ENCODE results near the gene AUH.

The AUH gene

GRCh38 chr9:91269907-91270491 is 91.7 kb downstream of the AUH start:
- Histone ChIP-seq H3K79me2 (ENCODE audit: insufficient read depth, low read depth) (no peaks in the 10 kb centered on the region), H3K27me3 (ENCODE audit: insufficient read depth, low read depth) (no peaks in the 10 kb centered on the region), H3K4me1 (ENCODE audit: low read depth, poor library complexity, severe bottlenecking) (peaks cover 25% of the 10 kb centered on the region), H3K27ac (no peak overlapping the region), H4K20me1 (ENCODE audit: insufficient read depth) (no peaks in the 10 kb centered on the region), H2AFZ (ENCODE audit: low read depth) (no peak overlapping the region), H3K4me2 (no peak overlapping the region), H3K4me3 (IDR thresholded peaks at IDR 0.05; ENCODE audit: insufficient read depth, low read depth, low read length) (no peak overlapping the region), H3K9ac (no peak overlapping the region), H3K36me3 (ENCODE audit: insufficient read depth) (no peaks in the 10 kb centered on the region)
- TF ChIP-seq CTCF (conservative IDR thresholded peaks at IDR 0.05; ENCODE audit: low read depth, low read length) = no peak

DNA sequence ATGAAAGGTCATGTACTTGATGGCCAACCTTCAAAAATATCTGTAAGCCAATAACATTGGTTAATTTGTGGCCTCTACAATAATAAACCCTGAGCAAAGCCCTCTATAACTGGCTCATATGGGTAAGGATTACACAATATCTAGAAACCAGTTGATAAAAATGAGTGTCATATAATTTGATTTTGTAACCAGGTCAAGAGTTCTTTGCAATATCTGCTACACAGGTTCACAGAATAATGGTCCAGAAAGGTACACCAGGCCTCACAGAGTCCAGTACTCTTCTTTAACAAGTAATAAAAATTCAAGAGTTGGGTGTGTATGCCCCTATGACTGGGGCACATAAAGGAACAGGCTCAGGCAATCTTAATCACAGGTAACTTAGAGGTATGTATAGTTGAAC is 95.3 kb downstream of the AUH start:
- Histone ChIP-seq H4K20me1 (ENCODE audit: insufficient read depth) (no peaks in the 10 kb centered on the region), H2AFZ (ENCODE audit: low read depth) (no peak overlapping the region), H3K9ac (no peak overlapping the region), H3K4me2 (no peak overlapping the region), H3K27ac (no peak overlapping the region), H3K4me1 (ENCODE audit: low read depth, poor library complexity, severe bottlenecking) (no peaks in the 10 kb centered on the region), H3K79me2 (ENCODE audit: insufficient read depth, low read depth) (no peaks in the 10 kb centered on the region), H3K4me3 (IDR thresholded peaks at IDR 0.05; ENCODE audit: insufficient read depth, low read depth, low read length) (no peak overlapping the region), H3K36me3 (ENCODE audit: insufficient read depth) (no peaks in the 10 kb centered on the region), H3K27me3 (ENCODE audit: insufficient read depth, low read depth) (no peaks in the 10 kb centered on the region)
- no peak for TF ChIP-seq CTCF (conservative IDR thresholded peaks at IDR 0.05; ENCODE audit: low read depth, low read length)

DNA sequence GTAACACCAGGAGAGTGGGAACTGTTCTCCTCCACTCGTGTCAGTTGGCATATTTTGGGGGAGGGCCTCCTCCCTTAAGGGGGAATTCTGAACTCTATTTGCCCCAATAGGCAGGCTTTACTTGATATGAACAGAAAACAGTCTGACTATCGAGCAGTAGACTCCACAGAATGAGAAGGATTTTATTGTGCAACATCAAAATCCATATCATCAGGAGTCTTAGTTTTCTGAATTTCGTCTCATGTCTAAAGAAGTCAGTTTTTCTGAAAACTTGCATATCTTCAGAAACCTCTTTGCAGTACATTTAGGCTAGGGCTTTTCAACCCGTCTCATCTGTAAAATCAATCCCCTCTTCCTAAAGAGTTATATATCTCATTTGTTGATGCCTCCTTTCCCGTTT is 96.2 kb downstream of the AUH start:
- Histone ChIP-seq H3K27me3 (ENCODE audit: insufficient read depth, low read depth) (no peaks in the 10 kb centered on the region), H4K20me1 (ENCODE audit: insufficient read depth) (no peaks in the 10 kb centered on the region), H3K4me1 (ENCODE audit: low read depth, poor library complexity, severe bottlenecking) (no peaks in the 10 kb centered on the region), H3K79me2 (ENCODE audit: insufficient read depth, low read depth) (no peaks in the 10 kb centered on the region), H3K4me3 (IDR thresholded peaks at IDR 0.05; ENCODE audit: insufficient read depth, low read depth, low read length) (no peak overlapping the region), H3K27ac (no peak overlapping the region), H3K9ac (no peak overlapping the region), H2AFZ (ENCODE audit: low read depth) (no peak overlapping the region), H3K4me2 (no peak overlapping the region), H3K36me3 (ENCODE audit: insufficient read depth) (no peaks in the 10 kb centered on the region)
- TF ChIP-seq CTCF (conservative IDR thresholded peaks at IDR 0.05; ENCODE audit: low read depth, low read length) = no peak

GRCh38 chr9:91261417-91261816 is 100.3 kb downstream of the AUH start:
- H3K4me1 ChIP-seq (ENCODE audit: low read depth, poor library complexity, severe bottlenecking) = peaks cover 3% of the 10 kb centered on the region
- no peak overlapping the region for H3K9ac ChIP-seq
- no peak overlapping the region for H2AFZ ChIP-seq (ENCODE audit: low read depth)
- no peaks in the 10 kb centered on the region for H3K36me3 ChIP-seq (ENCODE audit: insufficient read depth)
- H3K79me2 ChIP-seq (ENCODE audit: insufficient read depth, low read depth) = no peaks in the 10 kb centered on the region
- H3K27me3 ChIP-seq (ENCODE audit: insufficient read depth, low read depth) = no peaks in the 10 kb centered on the region
- TF ChIP-seq CTCF (conservative IDR thresholded peaks at IDR 0.05; ENCODE audit: low read depth, low read length) = no peak
- no peak overlapping the region for H3K4me3 ChIP-seq (IDR thresholded peaks at IDR 0.05; ENCODE audit: insufficient read depth, low read depth, low read length)
- H4K20me1 ChIP-seq (ENCODE audit: insufficient read depth) = no peaks in the 10 kb centered on the region
- no peak overlapping the region for H3K27ac ChIP-seq
- H3K4me2 ChIP-seq = no peak overlapping the region
